ENCODE results near the gene NFATC1.
"Not testable (repeated sequence)": the region's sequence is repeated elsewhere in the genome, so short reads cannot be mapped to it uniquely, and the experiment has no call there.

The NFATC1 gene

DNA sequence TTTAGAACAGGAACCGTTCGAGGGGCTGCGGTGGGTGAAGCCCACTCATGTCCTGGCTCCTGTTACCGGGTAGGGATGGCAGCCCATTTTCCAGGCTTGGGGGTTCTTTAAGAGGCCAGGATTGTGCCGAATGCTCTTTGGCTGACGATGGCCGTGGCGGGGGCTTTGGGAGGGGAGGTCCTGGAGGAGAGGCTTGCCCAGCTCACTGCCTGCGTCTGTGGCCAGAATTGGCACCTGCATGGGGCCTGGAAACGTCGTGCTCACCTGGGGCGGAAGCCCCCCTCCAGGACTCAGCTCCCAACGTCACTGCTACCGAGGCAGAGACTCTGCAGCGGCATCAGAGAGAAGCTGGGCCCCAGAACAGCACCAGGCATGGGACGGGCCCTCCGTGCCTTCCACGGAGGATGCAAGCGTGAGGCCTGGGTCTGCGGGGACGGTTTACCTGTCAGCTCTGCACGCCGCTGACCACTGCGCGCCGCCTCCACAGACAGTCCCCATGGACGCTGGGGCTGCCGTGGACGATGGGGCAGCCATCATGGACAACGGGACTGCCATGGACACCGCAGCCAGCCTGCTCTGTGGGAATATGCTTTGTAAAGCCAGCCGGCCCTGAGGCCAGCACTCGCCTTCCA is 82.9 kb downstream of the NFATC1 start:
- H3K4me1 Mint-ChIP-seq (ENCODE audit: low read depth): peaks cover 13% of the 10 kb centered on the region
- peak overlapping the region; percentile 54 for H3K27ac Mint-ChIP-seq
- H3K9me3 Mint-ChIP-seq (ENCODE audit: low read depth): no peaks in the 10 kb centered on the region

DNA sequence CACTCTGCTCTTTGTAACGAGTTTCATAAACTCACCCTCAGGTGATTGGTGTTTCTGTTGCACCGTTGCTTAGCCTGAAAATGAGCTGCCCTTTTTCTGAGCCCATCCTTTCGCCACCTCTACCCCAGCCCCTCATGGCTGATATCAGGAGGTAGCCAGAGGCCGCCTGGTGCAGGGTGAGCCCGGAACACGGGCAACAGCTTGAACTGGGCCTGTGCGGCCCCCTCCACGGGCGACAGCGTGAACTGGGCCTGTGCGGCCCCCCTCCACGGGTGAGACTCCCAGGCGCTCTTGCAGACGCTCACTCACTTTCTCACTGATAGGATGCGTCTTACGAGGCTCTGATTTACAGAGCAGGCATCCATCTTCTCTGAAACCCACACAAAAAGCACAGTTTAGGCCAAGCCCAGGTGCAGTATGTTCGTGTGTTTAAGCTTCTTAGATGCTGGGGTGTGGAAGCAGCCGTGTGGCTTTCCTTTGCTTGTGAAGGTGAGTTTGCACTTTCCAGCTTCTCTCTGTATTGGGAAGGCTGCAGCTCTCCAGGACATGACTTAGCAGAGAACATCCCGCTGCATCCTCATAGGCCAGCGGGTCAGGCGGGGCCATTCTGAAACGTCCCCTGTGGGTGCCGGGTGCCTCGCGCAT is 83.5 kb downstream of the NFATC1 start:
- H3K9me3 Mint-ChIP-seq (ENCODE audit: low read depth): no peaks in the 10 kb centered on the region
- H3K27ac Mint-ChIP-seq: peak overlapping the region; percentile 59
- no peak overlapping the region for H3K4me3 Mint-ChIP-seq
- peaks cover 13% of the 10 kb centered on the region for H3K4me1 Mint-ChIP-seq (ENCODE audit: low read depth)
- H3K36me3 Mint-ChIP-seq: peaks cover 2% of the 10 kb centered on the region
- H3K27me3 Mint-ChIP-seq: no peaks in the 10 kb centered on the region

More for the DNA sequence above, 82.9 kb downstream of the NFATC1 start:
- H3K27me3 Mint-ChIP-seq: no peaks in the 10 kb centered on the region
- H3K4me3 Mint-ChIP-seq: no peak overlapping the region
- H3K36me3 Mint-ChIP-seq: peaks cover 2% of the 10 kb centered on the region

DNA sequence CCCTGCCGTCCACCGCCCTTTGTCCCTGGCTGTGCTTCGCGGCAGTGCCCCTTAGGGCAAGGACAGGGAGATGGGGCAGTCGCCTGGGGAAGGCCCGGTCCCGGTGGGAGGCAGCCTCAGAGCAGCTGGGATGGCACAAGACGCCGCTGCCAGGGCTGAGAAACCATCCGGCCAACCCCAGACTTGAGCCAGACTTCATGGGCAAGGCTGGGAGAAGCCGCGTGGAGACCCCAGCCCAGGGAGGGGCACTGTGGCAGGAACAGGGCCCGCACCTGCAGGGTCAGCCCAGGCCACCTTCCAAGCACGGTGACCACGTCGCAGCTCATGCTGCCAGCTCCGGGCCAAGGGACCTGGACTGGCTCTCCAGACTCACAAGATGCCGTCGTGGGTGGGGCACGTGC is 84.0 kb downstream of the NFATC1 start:
- no peaks in the 10 kb centered on the region for H3K9me3 Mint-ChIP-seq (ENCODE audit: low read depth)

DNA sequence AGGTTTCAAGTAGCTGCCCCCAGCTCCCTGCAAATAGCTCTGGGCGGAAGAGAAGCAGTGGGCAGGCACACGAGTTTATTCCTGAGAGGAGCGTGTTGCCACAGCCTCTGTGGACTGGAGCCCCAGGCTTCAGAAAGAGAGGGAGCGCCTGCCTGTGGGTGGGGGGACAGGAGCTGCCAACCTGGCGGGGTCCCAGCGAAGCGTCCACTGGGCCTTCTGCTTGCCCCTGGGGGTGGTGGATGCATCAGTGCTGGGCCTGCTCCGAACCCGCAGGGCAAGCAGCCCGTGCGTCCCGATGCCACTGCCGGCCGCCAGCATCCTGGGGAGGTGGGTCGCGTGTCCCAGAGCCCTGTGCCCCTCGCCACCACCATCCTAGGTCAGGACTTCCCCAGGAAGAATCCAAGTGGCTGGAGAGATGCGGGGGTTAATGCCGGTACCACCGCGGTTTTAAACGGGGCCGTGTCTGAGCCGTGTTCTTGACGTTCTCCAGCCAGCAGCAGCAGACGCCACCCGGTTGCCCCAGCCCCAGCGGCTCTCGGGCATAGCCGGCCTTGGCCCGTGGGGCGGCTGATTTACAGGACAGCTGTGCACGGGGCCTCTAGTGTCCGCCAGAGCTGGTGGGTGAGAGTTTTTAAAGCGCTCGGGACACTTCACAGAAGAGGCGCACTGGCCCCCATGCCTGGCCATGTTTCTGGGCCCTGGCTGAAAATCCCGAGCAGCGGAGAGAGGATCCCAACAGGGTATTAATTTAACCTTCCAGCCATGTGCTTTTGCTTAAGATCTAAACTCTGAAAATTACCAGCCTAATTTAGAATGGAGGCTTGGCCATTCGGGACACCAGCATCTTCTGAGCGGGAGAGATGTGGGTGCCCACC is 84.7 kb downstream of the NFATC1 start:
- H3K4me1 Mint-ChIP-seq (ENCODE audit: low read depth): peaks cover 13% of the 10 kb centered on the region
- no peaks in the 10 kb centered on the region for H3K27me3 Mint-ChIP-seq
- no peaks in the 10 kb centered on the region for H3K9me3 Mint-ChIP-seq (ENCODE audit: low read depth)
- peaks cover 2% of the 10 kb centered on the region for H3K36me3 Mint-ChIP-seq
- H3K4me3 Mint-ChIP-seq: no peak overlapping the region
- no peak overlapping the region for H3K27ac Mint-ChIP-seq

More for the DNA sequence above, 84.0 kb downstream of the NFATC1 start:
- peaks cover 2% of the 10 kb centered on the region for H3K36me3 Mint-ChIP-seq
- no peaks in the 10 kb centered on the region for H3K27me3 Mint-ChIP-seq
- H3K4me3 Mint-ChIP-seq: no peak overlapping the region
- no peak overlapping the region for H3K27ac Mint-ChIP-seq
- peaks cover 13% of the 10 kb centered on the region for H3K4me1 Mint-ChIP-seq (ENCODE audit: low read depth)

DNA sequence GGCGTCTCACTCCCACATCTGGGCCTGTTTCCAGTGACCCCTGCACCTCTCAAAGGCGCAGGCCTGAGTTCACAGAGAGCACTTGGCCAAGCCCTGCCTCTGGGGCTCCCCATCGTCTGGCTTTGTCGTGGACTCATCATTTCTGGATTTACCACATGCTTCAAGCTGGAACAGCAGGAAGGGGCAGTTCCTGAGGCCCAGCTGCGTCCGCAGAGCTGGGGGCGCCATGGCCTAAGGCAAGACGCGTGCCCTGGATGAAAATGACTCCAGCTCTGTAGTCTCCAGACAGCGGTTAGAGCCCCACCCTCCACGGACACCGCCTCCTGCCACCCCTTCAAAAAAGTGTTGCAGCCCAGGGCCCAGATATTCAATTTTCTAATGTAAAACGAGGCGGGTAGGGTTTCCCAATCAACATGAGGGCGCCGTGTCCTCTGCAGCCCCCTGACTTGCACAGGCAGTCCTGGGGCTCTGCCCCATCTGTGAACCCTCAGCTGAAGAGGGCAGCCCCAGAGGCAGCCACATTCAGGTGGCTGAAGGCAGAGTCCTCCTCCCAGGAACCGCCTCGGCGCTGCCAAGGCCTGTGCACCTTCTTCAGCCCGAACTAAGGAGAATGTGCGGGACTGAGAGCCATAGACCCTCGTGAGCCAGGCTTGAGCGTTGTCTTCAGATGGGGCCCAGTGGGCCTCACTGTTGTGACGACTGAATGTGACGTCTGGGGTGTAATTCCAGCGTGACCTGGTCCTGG is 85.5 kb downstream of the NFATC1 start:
- H3K4me1 Mint-ChIP-seq (ENCODE audit: low read depth): peaks cover 13% of the 10 kb centered on the region
- H3K36me3 Mint-ChIP-seq: peaks cover 2% of the 10 kb centered on the region
- no peak overlapping the region for H3K4me3 Mint-ChIP-seq
- H3K27me3 Mint-ChIP-seq: no peaks in the 10 kb centered on the region
- H3K27ac Mint-ChIP-seq: no peak overlapping the region
- H3K9me3 Mint-ChIP-seq (ENCODE audit: low read depth): no peaks in the 10 kb centered on the region

DNA sequence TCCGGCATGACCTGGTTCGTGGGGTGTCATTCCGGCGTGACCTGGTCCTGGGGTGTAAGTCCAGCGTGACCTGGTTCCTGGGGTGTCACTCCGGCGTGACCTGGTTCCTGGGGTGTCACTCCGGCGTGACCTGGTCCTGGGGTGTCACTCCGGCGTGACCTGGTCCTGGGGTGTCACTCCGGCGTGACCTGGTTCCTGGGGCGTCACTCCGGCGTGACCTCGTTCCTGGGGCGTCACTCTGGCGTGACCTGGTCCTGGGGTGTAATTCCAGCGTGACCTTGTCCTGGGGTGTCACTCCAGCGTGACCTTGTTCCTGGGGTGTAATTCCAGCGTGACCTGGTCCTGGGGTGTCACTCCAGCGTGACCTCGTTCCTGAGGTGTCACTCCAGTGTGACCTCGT is 87.7 kb downstream of the NFATC1 start:
- H3K27me3 Mint-ChIP-seq; H3K9me3 Mint-ChIP-seq (ENCODE audit: low read depth); H3K36me3 Mint-ChIP-seq; H3K4me1 Mint-ChIP-seq (ENCODE audit: low read depth); H3K4me3 Mint-ChIP-seq; H3K27ac Mint-ChIP-seq: not testable (repeated sequence)

DNA sequence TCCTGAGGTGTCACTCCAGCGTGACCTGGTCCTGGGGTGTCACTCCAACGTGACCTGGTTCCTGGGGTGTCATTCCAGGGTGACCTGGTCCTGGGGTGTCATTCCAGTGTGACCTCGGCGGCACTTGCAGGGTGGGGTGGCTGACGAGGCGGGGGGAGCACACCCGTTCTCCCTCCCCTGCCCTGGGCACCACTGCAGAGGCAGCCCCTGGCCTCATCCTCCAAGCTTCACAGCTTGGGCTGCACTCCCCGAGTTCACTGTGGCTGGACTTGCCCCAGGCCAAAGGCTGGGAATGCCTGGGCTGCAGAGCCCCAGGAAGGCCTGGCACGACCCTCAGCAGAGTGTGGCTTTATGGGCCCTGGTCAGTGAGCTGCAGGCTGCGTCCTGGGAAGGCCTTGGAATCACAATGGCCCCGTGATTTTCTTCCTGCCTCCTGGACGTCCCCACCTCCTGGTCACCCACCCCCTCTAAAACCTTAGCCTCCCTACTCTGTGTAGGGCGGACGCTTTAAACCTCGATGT is 88.3 kb downstream of the NFATC1 start:
- Mint-ChIP-seq H3K4me1 (ENCODE audit: low read depth) (peaks cover 4% of the 10 kb centered on the region), H3K9me3 (ENCODE audit: low read depth) (no peaks in the 10 kb centered on the region), H3K4me3 (no peak overlapping the region), H3K36me3 (no peaks in the 10 kb centered on the region), H3K27ac (peak overlapping the region; percentile 54), H3K27me3 (no peaks in the 10 kb centered on the region)

DNA sequence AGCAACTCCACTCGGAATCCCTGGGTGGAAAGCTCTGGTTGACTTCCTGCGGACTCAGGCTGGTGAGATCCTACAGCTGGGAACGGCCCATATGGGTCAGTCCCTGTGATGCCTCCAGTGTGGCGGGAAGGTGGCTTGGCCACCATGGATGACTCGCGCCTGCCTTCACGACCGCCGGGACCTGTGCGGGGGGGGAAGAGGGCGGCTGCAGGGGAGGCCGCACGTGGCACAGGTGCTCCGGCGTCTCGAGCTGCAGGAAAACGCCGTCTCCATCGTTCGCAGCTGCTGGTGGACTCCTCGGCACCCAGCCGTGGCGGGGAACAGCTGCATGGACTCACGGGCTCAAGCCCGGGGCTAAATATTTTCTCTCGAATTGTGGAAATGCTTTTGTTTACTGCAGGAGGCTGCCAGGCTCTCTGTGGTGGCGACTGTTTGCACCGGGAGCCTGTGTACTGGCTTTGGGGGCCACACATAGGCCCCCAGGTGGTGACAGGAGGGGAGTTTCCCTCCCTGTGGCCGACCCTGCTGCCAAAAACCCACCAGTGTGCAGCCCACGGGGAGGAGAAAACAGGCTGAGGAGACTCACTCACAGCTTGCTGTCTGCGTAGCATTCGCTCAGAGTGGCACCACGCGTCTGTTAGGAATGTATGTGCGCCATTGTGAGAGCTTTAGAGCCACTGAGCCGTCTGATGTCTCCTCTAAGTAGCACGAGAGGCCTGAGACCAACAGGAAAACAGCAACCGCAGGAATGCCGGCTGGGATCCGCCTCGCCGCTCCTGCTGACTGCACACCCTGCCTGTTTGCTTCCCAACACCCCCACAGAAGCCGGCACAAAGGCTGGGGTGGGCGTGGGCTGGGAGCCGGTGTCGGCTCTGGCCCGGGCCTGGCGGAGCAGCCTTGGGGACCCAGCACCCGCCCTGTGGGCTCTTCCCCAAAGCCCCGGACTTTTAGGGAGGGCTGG is 89.2 kb downstream of the NFATC1 start:
- H3K4me1 Mint-ChIP-seq (ENCODE audit: low read depth): peaks cover 2% of the 10 kb centered on the region
- H3K9me3 Mint-ChIP-seq (ENCODE audit: low read depth): no peaks in the 10 kb centered on the region
- H3K27me3 Mint-ChIP-seq: no peaks in the 10 kb centered on the region
- peak overlapping the region; percentile 54 for H3K27ac Mint-ChIP-seq
- H3K4me3 Mint-ChIP-seq: no peak overlapping the region
- no peaks in the 10 kb centered on the region for H3K36me3 Mint-ChIP-seq

DNA sequence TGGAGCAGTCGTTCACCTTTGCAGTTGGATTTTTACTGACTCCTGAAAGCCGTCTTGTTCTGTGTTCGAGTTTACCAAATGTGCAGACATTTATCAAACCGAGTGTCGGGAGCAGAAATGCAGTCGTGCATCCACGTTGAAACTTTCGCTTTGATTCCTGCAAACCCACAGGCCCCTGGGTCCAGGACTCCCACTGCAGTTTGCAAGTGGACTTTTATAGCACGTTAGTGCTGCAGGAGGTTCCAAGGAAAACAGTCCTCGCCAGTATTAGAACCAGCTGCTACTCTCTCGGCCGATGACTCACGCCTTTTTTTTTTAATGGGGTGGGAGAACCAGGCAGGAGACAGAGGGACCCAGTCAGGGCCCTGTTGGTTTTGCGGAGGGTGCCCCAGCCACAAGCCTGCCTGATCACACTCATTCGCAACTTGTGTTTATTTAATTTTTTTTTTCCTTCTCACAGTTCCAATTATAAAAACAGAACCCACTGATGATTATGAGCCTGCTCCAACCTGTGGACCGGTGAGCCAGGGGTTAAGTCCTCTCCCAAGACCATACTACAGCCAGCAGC is 90.1 kb downstream of the NFATC1 start:
- H3K36me3 Mint-ChIP-seq: no peaks in the 10 kb centered on the region

DNA sequence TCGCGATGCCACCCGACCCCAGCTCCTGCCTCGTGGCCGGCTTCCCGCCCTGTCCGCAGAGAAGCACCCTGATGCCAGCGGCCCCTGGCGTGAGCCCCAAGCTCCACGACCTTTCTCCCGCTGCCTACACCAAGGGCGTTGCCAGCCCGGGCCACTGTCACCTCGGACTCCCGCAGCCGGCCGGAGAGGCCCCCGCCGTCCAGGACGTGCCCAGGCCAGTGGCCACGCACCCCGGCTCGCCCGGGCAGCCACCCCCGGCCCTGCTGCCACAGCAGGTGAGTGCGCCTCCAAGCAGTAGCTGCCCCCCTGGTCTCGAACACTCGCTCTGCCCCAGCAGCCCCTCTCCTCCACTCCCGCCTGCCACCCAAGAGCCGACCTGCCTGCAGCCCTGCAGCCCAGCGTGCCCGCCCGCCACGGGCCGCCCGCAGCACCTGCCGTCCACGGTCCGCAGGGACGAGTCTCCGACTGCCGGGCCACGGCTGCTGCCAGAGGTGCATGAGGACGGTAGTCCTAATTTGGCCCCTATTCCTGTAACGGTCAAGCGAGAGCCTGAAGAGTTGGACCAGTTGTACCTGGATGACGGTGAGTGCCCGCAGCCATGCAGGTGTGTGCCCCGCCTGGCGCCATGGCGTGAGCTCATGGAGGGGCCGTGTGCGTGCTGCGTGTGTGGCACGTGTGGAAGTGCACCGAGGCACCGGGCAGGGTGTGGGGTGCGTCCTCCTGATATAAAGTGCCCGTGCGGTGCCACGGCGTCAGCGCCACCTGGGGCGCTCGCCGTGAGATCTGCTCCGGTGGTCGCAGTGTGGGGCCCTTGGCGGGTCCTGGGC is 90.8 kb downstream of the NFATC1 start:
- H3K36me3 Mint-ChIP-seq: no peaks in the 10 kb centered on the region

More for the DNA sequence above, 90.1 kb downstream of the NFATC1 start:
- no peak overlapping the region for H3K27ac Mint-ChIP-seq
- H3K4me1 Mint-ChIP-seq (ENCODE audit: low read depth): peaks cover 2% of the 10 kb centered on the region
- no peaks in the 10 kb centered on the region for H3K27me3 Mint-ChIP-seq
- no peak overlapping the region for H3K4me3 Mint-ChIP-seq
- H3K9me3 Mint-ChIP-seq (ENCODE audit: low read depth): no peaks in the 10 kb centered on the region

DNA sequence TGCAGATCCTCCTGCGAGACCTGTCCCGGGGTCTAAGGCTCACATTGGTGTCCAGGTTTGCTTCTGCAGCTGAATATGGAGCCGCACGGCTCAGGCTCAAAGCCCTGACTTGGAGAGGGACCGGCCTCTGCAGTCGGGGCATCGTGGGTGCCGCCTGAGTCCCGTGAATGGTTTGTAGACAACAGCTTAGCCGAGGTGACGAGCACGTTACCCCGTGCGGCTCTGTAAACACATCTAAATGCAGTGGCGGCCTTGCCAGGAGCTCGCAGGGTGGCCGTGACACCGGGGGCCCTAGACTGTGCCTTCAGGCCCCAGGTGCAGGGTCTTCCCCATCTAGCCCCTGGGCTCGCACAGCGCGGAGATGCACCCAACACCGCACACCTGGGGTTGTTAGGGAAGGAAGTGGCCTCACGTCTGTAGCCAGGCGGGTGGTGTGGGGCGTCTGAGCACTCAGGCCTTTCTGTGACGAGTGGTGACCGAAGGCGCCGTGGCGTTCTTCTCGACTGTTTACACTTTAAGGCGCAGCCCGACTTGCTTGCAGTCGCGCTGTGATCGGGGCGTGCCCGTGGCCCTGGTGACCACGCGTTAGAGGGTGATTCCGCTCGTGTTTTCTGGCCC is 91.6 kb downstream of the NFATC1 start:
- H3K27me3 Mint-ChIP-seq: no peaks in the 10 kb centered on the region
- peaks cover 11% of the 10 kb centered on the region for H3K4me1 Mint-ChIP-seq (ENCODE audit: low read depth)
- no peaks in the 10 kb centered on the region for H3K36me3 Mint-ChIP-seq
- H3K4me3 Mint-ChIP-seq: no peak overlapping the region
- H3K9me3 Mint-ChIP-seq (ENCODE audit: low read depth): no peaks in the 10 kb centered on the region
- H3K27ac Mint-ChIP-seq: no peak overlapping the region

More for the DNA sequence above, 90.8 kb downstream of the NFATC1 start:
- Mint-ChIP-seq H3K4me1 (ENCODE audit: low read depth) (peaks cover 5% of the 10 kb centered on the region), H3K27ac (no peak overlapping the region), H3K9me3 (ENCODE audit: low read depth) (no peaks in the 10 kb centered on the region), H3K4me3 (no peak overlapping the region), H3K27me3 (no peaks in the 10 kb centered on the region)

DNA sequence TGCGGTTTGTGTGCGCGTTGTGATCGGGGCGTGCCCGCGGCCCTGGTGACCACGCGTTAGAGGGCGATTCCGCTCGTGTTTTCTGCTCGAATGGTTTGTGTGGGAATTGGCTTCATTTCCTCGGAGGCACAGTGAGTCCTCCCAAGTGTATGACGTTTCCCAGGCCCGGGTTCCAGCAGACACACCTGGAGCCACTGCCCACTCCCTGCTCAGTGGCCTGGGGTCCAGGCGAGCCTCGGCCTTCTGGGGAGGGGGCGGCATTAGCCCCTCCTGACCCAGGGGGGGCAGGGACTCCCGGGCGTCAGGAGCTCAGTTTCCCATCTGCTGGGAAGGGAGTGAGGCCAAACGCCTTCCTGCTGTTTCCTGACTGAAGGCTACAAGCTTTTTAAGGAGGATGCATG is 92.1 kb downstream of the NFATC1 start:
- H3K27me3 Mint-ChIP-seq: no peaks in the 10 kb centered on the region
- no peak overlapping the region for H3K4me3 Mint-ChIP-seq
- no peaks in the 10 kb centered on the region for H3K9me3 Mint-ChIP-seq (ENCODE audit: low read depth)
- H3K4me1 Mint-ChIP-seq (ENCODE audit: low read depth): peaks cover 11% of the 10 kb centered on the region
- no peaks in the 10 kb centered on the region for H3K36me3 Mint-ChIP-seq
- no peak overlapping the region for H3K27ac Mint-ChIP-seq

Measured in activated naive CD8-positive, alpha-beta T cell (primary cell).